ENCODE results near the gene LAMP2. TPM values are rescaled to one million over a fixed set of nuclear protein-coding genes. Genes with fewer than 3 reads are reported as not detected.

Gene LAMP2
- total and polyA plus RNA-seq, 2 donors (not counting 3 experiments of a cell fraction or from before 2014, with no cell fraction given) = 108 to 135 TPM

- Histone ChIP-seq H3K9me3 (replicated peaks; ENCODE audit: control insufficient read depth, insufficient read depth, low read length) (no peaks in the 10 kb centered on the region), H3K27me3 (ENCODE audit: control insufficient read depth in 2 of 2, insufficient read depth in 2 of 2, low read length in 2 of 2) (no peaks in the 10 kb centered on the region), H3K9me1 (replicated peaks; ENCODE audit: control insufficient read depth, extremely low read depth, insufficient read depth, low read length) (no peaks in the 10 kb centered on the region), H3K79me2 (ENCODE audit: control insufficient read depth, insufficient read depth, low read length) (no peaks in the 10 kb centered on the region), H3K36me3 (ENCODE audit: control insufficient read depth in 2 of 2, extremely low read depth in 1 of 2, insufficient read depth in 2 of 2, low read length in 2 of 2) (no peaks in the 10 kb centered on the region), H3K9ac (replicated peaks; ENCODE audit: extremely low read depth, insufficient read depth, low read length) (no peak overlapping the region), H3K4me1 (ENCODE audit: control insufficient read depth, extremely low read depth, insufficient read depth, low read length) (no peaks in the 10 kb centered on the region), H2AFZ (ENCODE audit: low read depth, low read length) (no peak overlapping the region), H3K4me3 (replicated peaks in 1 of 3; ENCODE audit: insufficient read depth in 1 of 3, low read depth in 1 of 3, low read length in 3 of 3) (no peak overlapping the region), H3K4me2 (ENCODE audit: insufficient read depth, low read length) (no peak overlapping the region), H4K20me1 (replicated peaks; ENCODE audit: control insufficient read depth, extremely low read depth, insufficient read depth, low read length) (no peaks in the 10 kb centered on the region), H3K27ac (ENCODE audit: insufficient read depth, low read depth, low read length) (no peak overlapping the region)
- dilution Hi-C loops (cut with MboI; ENCODE audit: extremely low pct_ligation_motif_present, low sequenced_read_pairs) (no loop called here), intact Hi-C loops (cut with micrococcal nuclease) (no loop called here)
- DNase-seq (ENCODE audit: low read depth, low spot score) (no peak), FAIRE-seq (no peak)
- POLR2A ChIA-PET = no interaction called here
- no TSS peak for BruUV-seq (replicated peaks)
- CTCF ChIA-PET = no interaction called here
- TF ChIP-seq MYC (IDR thresholded peaks at IDR 0.05; ENCODE audit: low read depth, low read length) = no peak
- TF ChIP-seq FOS (IDR thresholded peaks at IDR 0.05; ENCODE audit: borderline replicate concordance, insufficient read depth, low read length) = no peak
- TF ChIP-seq EZH2 (IDR thresholded peaks at IDR 0.05; ENCODE audit: borderline replicate concordance, low read depth, low read length, severe bottlenecking) = no peak
- TF ChIP-seq, protein P1, sequence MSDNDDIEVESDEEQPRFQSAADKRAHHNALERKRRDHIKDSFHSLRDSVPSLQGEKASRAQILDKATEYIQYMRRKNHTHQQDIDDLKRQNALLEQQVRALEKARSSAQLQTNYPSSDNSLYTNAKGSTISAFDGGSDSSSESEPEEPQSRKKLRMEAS (IDR thresholded peaks at IDR 0.05; ENCODE audit: insufficient read depth, insufficient read length) = no peak
- TF ChIP-seq GATA2 (IDR thresholded peaks at IDR 0.05; ENCODE audit: insufficient read depth, insufficient read length, low read depth, low read length) = no peak
- TF ChIP-seq, protein P2, sequence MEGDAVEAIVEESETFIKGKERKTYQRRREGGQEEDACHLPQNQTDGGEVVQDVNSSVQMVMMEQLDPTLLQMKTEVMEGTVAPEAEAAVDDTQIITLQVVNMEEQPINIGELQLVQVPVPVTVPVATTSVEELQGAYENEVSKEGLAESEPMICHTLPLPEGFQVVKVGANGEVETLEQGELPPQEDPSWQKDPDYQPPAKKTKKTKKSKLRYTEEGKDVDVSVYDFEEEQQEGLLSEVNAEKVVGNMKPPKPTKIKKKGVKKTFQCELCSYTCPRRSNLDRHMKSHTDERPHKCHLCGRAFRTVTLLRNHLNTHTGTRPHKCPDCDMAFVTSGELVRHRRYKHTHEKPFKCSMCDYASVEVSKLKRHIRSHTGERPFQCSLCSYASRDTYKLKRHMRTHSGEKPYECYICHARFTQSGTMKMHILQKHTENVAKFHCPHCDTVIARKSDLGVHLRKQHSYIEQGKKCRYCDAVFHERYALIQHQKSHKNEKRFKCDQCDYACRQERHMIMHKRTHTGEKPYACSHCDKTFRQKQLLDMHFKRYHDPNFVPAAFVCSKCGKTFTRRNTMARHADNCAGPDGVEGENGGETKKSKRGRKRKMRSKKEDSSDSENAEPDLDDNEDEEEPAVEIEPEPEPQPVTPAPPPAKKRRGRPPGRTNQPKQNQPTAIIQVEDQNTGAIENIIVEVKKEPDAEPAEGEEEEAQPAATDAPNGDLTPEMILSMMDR (IDR thresholded peaks at IDR 0.05; ENCODE audit: extremely low read depth in 1 of 2, insufficient read depth in 1 of 2, low read depth in 1 of 2, low read length in 2 of 2) = no peak
- no peak for TF ChIP-seq POLR2A (IDR thresholded peaks at IDR 0.05; ENCODE audit: low read depth, low read length)
These were observed 35.5 kb upstream of the LAMP2 start for GRCh38 chrX:120504569-120504968.

All from endothelial cell of umbilical vein (primary cell).